Neural progenitor cell (in vitro differentiated cells): ENCODE data around the gene MYH9. TPM values are rescaled to one million over a fixed set of nuclear protein-coding genes. Genes with fewer than 3 reads are reported as not detected.

Source experiments
- DNase-seq: peaks from one replicate; pipeline ENCODE4 v3.0.0-alpha.2; 2016; ENCODE audit warnings: low spot score
- H2AFZ ChIP-seq: fragments of 200-600 bp; sonication (generic); replicated peaks from 2 replicates; pipeline ENCODE4 v1.6.1; 2016; ENCODE audit warnings: antibody characterized with exemption
- H3F3A ChIP-seq: fragments of 200-600 bp; sonication (generic); 2 replicates; pipeline ENCODE4 v1.6.1; 2016; ENCODE audit warnings: antibody characterized with exemption, low read depth
- H3K27ac ChIP-seq: fragments of 200-600 bp; sonication (generic); 2 replicates; pipeline ENCODE4 v1.5.1; 2016; ENCODE audit warnings: mild to moderate bottlenecking
- H3K27me3 ChIP-seq: fragments of 200-600 bp; sonication (generic); 2 replicates; pipeline ENCODE4 v1.6.1; 2016; ENCODE audit warnings: mild to moderate bottlenecking, moderate library complexity
- H3K36me3 ChIP-seq: fragments of 200-600 bp; sonication (generic); 2 replicates; pipeline ENCODE4 v1.5.1; 2016
- H3K4me1 ChIP-seq: fragments of 200-600 bp; sonication (generic); 2 replicates; pipeline ENCODE4 v1.6.1; 2016; ENCODE audit warnings: mixed run types
- H3K4me2 ChIP-seq: fragments of 200-600 bp; sonication (generic); 2 replicates; pipeline ENCODE4 v1.6.1; 2016
- H3K4me3 ChIP-seq: fragments of 200-600 bp; sonication (generic); 2 replicates; pipeline ENCODE4 v1.5.1; 2016
- H3K79me2 ChIP-seq: fragments of 200-600 bp; sonication (generic); 2 replicates; pipeline ENCODE4 v1.6.1; 2016; ENCODE audit warnings: low read depth
- H3K9ac ChIP-seq: fragments of 200-600 bp; sonication (generic); 2 replicates; pipeline ENCODE4 v1.6.1; 2016
- H3K9me3 ChIP-seq: fragments of 200-600 bp; sonication (generic); 2 replicates; pipeline ENCODE4 v1.5.1; 2016; ENCODE audit warnings: low read depth
- H4K20me1 ChIP-seq: fragments of 200-600 bp; sonication (generic); 2 replicates; pipeline ENCODE4 v1.6.1; 2016; ENCODE audit warnings: low read depth
- H3K27ac Mint-ChIP-seq: 3 replicates; pipeline ENCODE4 v1.8.0; 2021; ENCODE audit warnings: mixed read lengths
- H3K27me3 Mint-ChIP-seq: 2 replicates; pipeline ENCODE4 v1.8.0; 2022; ENCODE audit warnings: low read depth, mild to moderate bottlenecking, inconsistent platforms, moderate library complexity, mixed read lengths; ENCODE audit not compliant: insufficient read depth
- H3K36me3 Mint-ChIP-seq: 3 replicates; pipeline ENCODE4 v1.8.0; 2021; ENCODE audit warnings: mixed read lengths
- H3K4me1 Mint-ChIP-seq: 3 replicates; pipeline ENCODE4 v1.8.0; 2021; ENCODE audit warnings: mixed read lengths
- H3K4me3 Mint-ChIP-seq: 3 replicates; pipeline ENCODE4 v1.8.0; 2021; ENCODE audit warnings: mild to moderate bottlenecking, moderate library complexity, mixed read lengths
- H3K9me3 Mint-ChIP-seq: 3 replicates; pipeline ENCODE4 v1.8.0; 2020; ENCODE audit warnings: mixed read lengths
- CTCF ChIP-seq: fragments of 200-600 bp; sonication (generic); IDR thresholded peaks from 2 replicates; pipeline ENCODE4 v1.5.1; 2017; ENCODE audit warnings: antibody characterized with exemption, mild to moderate bottlenecking
- EZH2 ChIP-seq: fragments of 200-600 bp; sonication (generic); IDR thresholded peaks from 2 replicates; pipeline ENCODE4 v1.6.1; 2017; ENCODE audit warnings: antibody characterized with exemption, mild to moderate bottlenecking, moderate library complexity
- EZH2phosphoT487 ChIP-seq: fragments of 200-600 bp; sonication (generic); IDR thresholded peaks from 2 replicates; pipeline ENCODE4 v1.6.1; 2017; ENCODE audit warnings: antibody characterized with exemption
- total RNA-seq: library from RNA; depleted of rRNA; stranded (reverse); fragments of >200 nt; gene quantifications from 2 replicates; pipeline ENCODE4 v1.2.3, GENCODE V29; 2015; ENCODE audit warnings: low replicate concordance

Gene MYH9
- total RNA-seq, 1 donor from 2014 or later: 77.2 TPM

GRCh38 chr22:36306227-36306626 lies 81.5 kb downstream of the MYH9 start:
- no peaks in the 10 kb centered on the region for H3K9me3 ChIP-seq
- Mint-ChIP-seq H3K36me3 (peaks cover 23% of the 10 kb centered on the region), H3K4me3 (no peak overlapping the region), H3K4me1 (no peaks in the 10 kb centered on the region), H3K9me3 (no peaks in the 10 kb centered on the region), H3K27me3 (no peaks in the 10 kb centered on the region), H3K27ac (no peak overlapping the region)
- H3K27ac ChIP-seq: no peak overlapping the region
- no peaks in the 10 kb centered on the region for H3K27me3 ChIP-seq
- no peaks in the 10 kb centered on the region for H3K4me1 ChIP-seq
- H4K20me1 ChIP-seq: no peaks in the 10 kb centered on the region
- H2AFZ ChIP-seq: no peak overlapping the region
- H3F3A ChIP-seq: peaks cover 10% of the 10 kb centered on the region
- no peaks in the 10 kb centered on the region for H3K36me3 ChIP-seq
- H3K4me3 ChIP-seq: no peak overlapping the region
- H3K9ac ChIP-seq: no peak overlapping the region
- no peak for DNase-seq
- H3K4me2 ChIP-seq: no peak overlapping the region
- no peaks in the 10 kb centered on the region for H3K79me2 ChIP-seq
- TF ChIP-seq CTCF (no peak), EZH2phosphoT487 (no peak), EZH2 (no peak)

GRCh38 chr22:36305813-36306212 lies 82.0 kb downstream of the MYH9 start:
- Mint-ChIP-seq H3K4me3 (no peak overlapping the region), H3K36me3 (peaks cover 24% of the 10 kb centered on the region), H3K27me3 (peaks cover 2% of the 10 kb centered on the region), H3K9me3 (no peaks in the 10 kb centered on the region), H3K4me1 (no peaks in the 10 kb centered on the region), H3K27ac (no peak overlapping the region)
- H3K27me3 ChIP-seq: no peaks in the 10 kb centered on the region
- no peak overlapping the region for H3K9ac ChIP-seq
- TF ChIP-seq EZH2phosphoT487: no peak
- no peak for TF ChIP-seq CTCF
- TF ChIP-seq EZH2: no peak
- H3K36me3 ChIP-seq: no peaks in the 10 kb centered on the region
- H3K4me1 ChIP-seq: no peaks in the 10 kb centered on the region
- DNase-seq: no peak
- no peak overlapping the region for H3K4me3 ChIP-seq
- no peak overlapping the region for H3K4me2 ChIP-seq
- no peak overlapping the region for H3K27ac ChIP-seq
- no peak overlapping the region for H2AFZ ChIP-seq
- H3K79me2 ChIP-seq: no peaks in the 10 kb centered on the region
- no peaks in the 10 kb centered on the region for H4K20me1 ChIP-seq
- no peaks in the 10 kb centered on the region for H3K9me3 ChIP-seq
- peaks cover 10% of the 10 kb centered on the region for H3F3A ChIP-seq

GRCh38 chr22:36304429-36304828 lies 83.3 kb downstream of the MYH9 start:
- Histone ChIP-seq H3K36me3 (no peaks in the 10 kb centered on the region), H3K27me3 (no peaks in the 10 kb centered on the region), H3K9me3 (no peaks in the 10 kb centered on the region), H3K79me2 (no peaks in the 10 kb centered on the region), H3K4me1 (no peaks in the 10 kb centered on the region), H4K20me1 (no peaks in the 10 kb centered on the region), H3K9ac (no peak overlapping the region), H2AFZ (no peak overlapping the region), H3F3A (peaks cover 10% of the 10 kb centered on the region), H3K4me3 (no peak overlapping the region), H3K4me2 (no peak overlapping the region), H3K27ac (no peak overlapping the region)
- Mint-ChIP-seq H3K4me1 (no peaks in the 10 kb centered on the region), H3K27me3 (peaks cover 2% of the 10 kb centered on the region), H3K27ac (no peak overlapping the region), H3K9me3 (no peaks in the 10 kb centered on the region), H3K4me3 (no peak overlapping the region), H3K36me3 (peaks cover 25% of the 10 kb centered on the region)
- no peak for TF ChIP-seq EZH2phosphoT487
- TF ChIP-seq EZH2: no peak
- TF ChIP-seq CTCF: no peak
- DNase-seq: no peak
